AG09309 (cell line): ENCODE measurements around the gene MARCHF5.
"Not testable (repeated sequence)": the region's sequence is repeated elsewhere in the genome, so short reads cannot be mapped to it uniquely, and the experiment has no call there.

ENCODE experiments used
- DNase-seq: peaks from one replicate; pipeline ENCODE4 v3.0.0-alpha.2; 2010; ENCODE audit warnings: low read depth
- H3K4me3 ChIP-seq: 2 replicates; pipeline ENCODE4 v1.5.1; 2011; ENCODE audit warnings: mild to moderate bottlenecking, low read depth, low read length, moderate library complexity; ENCODE audit not compliant: control insufficient read depth
- CTCF ChIP-seq: IDR thresholded peaks from 2 replicates; pipeline ENCODE4 v1.5.1; 2011; ENCODE audit warnings: mild to moderate bottlenecking, low read depth, low read length, inconsistent platforms; ENCODE audit not compliant: insufficient read depth, control insufficient read depth; ENCODE audit errors: missing control alignments

MARCHF5 gene

DNA sequence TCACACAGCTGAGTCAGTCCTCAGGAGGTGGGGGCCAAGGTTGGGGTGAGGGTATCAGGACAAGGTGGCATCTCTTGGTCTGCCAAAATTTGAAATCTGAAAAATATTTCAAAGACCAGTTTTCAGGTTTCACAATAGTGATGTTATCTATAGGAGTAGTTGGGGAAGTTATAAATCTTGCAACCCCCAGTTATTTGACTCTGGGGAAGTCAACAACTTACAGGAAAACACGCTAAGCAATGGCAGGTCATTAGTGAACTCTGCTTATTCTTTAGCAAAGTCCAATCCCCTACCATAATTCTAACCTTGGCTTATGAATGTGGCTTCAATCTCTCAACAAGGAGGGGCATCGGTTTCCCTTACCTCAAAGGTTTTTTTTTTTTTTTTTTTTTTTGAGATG lies 94.9 kb downstream of the MARCHF5 start:
- no peak overlapping the region for H3K4me3 ChIP-seq
- no peak for DNase-seq
- TF ChIP-seq CTCF, result no peak

- H3K4me3 ChIP-seq, result no peak overlapping the region
- DNase-seq, result peak; percentile 2
- no peak for TF ChIP-seq CTCF
Observed at GRCh38 chr10:92387289-92387940, 96.4 kb downstream of the MARCHF5 start.

GRCh38 chr10:92393173-92393572 lies 102.2 kb downstream of the MARCHF5 start:
- H3K4me3 ChIP-seq, DNase-seq: not testable (repeated sequence)

GRCh38 chr10:92395271-92395670 lies 104.3 kb downstream of the MARCHF5 start:
- no peak for TF ChIP-seq CTCF
- DNase-seq, result no peak
- H3K4me3 ChIP-seq, result no peak overlapping the region

- not testable (repeated sequence) for DNase-seq, H3K4me3 ChIP-seq
Observed at GRCh38 chr10:92402234-92402633, 111.3 kb downstream of the MARCHF5 start.
